BE2C (cell line): ENCODE data around the gene ERVFRD-1.

Experiments used
- DNase-seq: peaks from one replicate; pipeline ENCODE4 v3.0.0-alpha.2; 2020
- H3K27me3 ChIP-seq: fragments of 250-450 bp; sonication (Bioruptor Pico); 2 replicates; pipeline ENCODE4 v1.5.1; 2020; ENCODE audit warnings: mild to moderate bottlenecking
- H3K36me3 ChIP-seq: fragments of 250-450 bp; sonication (Bioruptor Pico); 2 replicates; pipeline ENCODE4 v1.5.1; 2020; ENCODE audit warnings: mild to moderate bottlenecking
- H3K4me1 ChIP-seq: fragments of 250-450 bp; sonication (Bioruptor Pico); 2 replicates; pipeline ENCODE4 v1.5.1; 2020
- H3K4me3 ChIP-seq: 2 replicates; pipeline ENCODE4 v1.5.1; 2011; ENCODE audit warnings: low read depth, low read length
- H3K9me3 ChIP-seq: fragments of 250-450 bp; sonication (Bioruptor Pico); 2 replicates; pipeline ENCODE4 v1.5.1; 2020
- TF ChIP-seq, protein P1 (sequence below): IDR thresholded peaks from 2 replicates; pipeline ENCODE4 v1.5.1; 2012; ENCODE audit warnings: mild to moderate bottlenecking, low read depth, low read length

ERVFRD-1 gene

DNA sequence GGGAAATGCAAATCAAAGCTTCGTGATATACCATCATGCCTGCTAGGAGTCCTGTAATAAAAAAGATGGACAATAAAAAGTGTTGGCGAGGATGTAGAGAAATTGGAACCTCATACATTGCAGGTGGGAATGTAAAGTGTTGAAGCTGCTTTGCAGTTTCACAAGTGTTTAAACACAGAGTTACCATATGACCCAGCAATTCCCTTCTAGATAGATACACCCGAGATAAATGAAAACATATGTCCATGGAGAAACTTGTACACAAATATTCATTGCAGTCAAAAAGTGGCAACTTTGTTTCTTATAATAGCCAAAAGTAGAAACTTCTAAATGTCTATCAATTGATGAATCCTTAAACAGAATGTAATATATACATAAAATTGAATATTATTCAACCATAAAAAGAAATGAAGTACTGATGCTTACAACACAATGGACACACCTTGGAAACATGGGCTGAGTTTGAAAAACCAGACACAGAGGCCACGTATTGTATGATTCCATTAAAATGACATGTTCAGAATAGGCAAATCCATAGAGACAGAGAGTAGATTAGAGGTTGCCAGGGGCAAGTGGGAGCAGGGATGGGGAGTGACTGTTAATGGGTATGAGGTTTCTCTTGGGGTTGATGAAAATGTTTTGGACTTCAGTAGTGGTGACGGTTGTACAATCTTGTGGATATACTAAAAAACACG, 20.8 kb upstream of the ERVFRD-1 start:
- TF ChIP-seq, protein P1, sequence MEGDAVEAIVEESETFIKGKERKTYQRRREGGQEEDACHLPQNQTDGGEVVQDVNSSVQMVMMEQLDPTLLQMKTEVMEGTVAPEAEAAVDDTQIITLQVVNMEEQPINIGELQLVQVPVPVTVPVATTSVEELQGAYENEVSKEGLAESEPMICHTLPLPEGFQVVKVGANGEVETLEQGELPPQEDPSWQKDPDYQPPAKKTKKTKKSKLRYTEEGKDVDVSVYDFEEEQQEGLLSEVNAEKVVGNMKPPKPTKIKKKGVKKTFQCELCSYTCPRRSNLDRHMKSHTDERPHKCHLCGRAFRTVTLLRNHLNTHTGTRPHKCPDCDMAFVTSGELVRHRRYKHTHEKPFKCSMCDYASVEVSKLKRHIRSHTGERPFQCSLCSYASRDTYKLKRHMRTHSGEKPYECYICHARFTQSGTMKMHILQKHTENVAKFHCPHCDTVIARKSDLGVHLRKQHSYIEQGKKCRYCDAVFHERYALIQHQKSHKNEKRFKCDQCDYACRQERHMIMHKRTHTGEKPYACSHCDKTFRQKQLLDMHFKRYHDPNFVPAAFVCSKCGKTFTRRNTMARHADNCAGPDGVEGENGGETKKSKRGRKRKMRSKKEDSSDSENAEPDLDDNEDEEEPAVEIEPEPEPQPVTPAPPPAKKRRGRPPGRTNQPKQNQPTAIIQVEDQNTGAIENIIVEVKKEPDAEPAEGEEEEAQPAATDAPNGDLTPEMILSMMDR, result no peak
- DNase-seq, result no peak
- Histone ChIP-seq H3K36me3 (peaks cover 7% of the 10 kb centered on the region), H3K27me3 (no peaks in the 10 kb centered on the region), H3K4me3 (no peak overlapping the region), H3K4me1 (peaks cover 3% of the 10 kb centered on the region; the same call in 1 of the 2 replicates), H3K9me3 (no peaks in the 10 kb centered on the region)

GRCh38 chr6:11130605-11131004, 19.1 kb upstream of the ERVFRD-1 start:
- DNase-seq, result no peak
- TF ChIP-seq, protein P1, result no peak
- no peaks in the 10 kb centered on the region for H3K9me3 ChIP-seq
- H3K4me3 ChIP-seq, result no peak overlapping the region
- peaks cover 3% of the 10 kb centered on the region; the same call in 1 of the 2 replicates for H3K4me1 ChIP-seq
- H3K36me3 ChIP-seq, result peaks cover 7% of the 10 kb centered on the region
- no peaks in the 10 kb centered on the region for H3K27me3 ChIP-seq

GRCh38 chr6:11129908-11130565, 18.5 kb upstream of the ERVFRD-1 start:
- peaks cover 3% of the 10 kb centered on the region for H3K36me3 ChIP-seq
- H3K27me3 ChIP-seq, result no peaks in the 10 kb centered on the region
- H3K4me3 ChIP-seq, result no peak overlapping the region
- no peak for DNase-seq
- H3K9me3 ChIP-seq, result no peaks in the 10 kb centered on the region
- H3K4me1 ChIP-seq, result peaks cover 3% of the 10 kb centered on the region; the same call in 1 of the 2 replicates
- TF ChIP-seq, protein P1, result no peak

- no peak for DNase-seq
- H3K27me3 ChIP-seq, result no peaks in the 10 kb centered on the region
- TF ChIP-seq, protein P1, result no peak
- no peaks in the 10 kb centered on the region for H3K9me3 ChIP-seq
- H3K4me3 ChIP-seq, result no peak overlapping the region
- H3K4me1 ChIP-seq, result peaks cover 3% of the 10 kb centered on the region; the same call in 1 of the 2 replicates
- no peaks in the 10 kb centered on the region for H3K36me3 ChIP-seq
Measured at GRCh38 chr6:11128608-11129007, 17.1 kb upstream of the ERVFRD-1 start.

DNA sequence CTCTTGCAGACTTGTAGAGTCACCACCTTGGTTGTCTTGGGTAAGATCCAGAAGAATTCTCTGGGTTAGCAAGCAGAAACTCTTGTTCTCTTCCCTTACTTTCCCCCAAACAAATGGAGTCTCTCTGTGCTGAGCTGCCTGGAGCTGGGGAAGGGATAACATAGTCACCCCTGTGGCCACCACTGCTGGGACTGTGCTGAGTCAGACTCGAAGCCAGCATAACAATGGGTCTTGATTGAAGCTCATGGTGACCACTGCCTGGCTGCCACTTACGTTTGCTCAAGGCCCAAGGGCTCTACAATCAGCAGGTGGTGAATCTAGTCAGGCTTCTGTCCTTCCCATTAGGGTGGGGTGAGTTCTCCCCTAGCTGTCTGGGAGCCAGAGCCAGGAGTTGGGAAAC, 15.4 kb upstream of the ERVFRD-1 start:
- Histone ChIP-seq H3K36me3 (no peaks in the 10 kb centered on the region), H3K9me3 (no peaks in the 10 kb centered on the region), H3K4me1 (no peaks in the 10 kb centered on the region; the same call in 1 of the 2 replicates), H3K27me3 (no peaks in the 10 kb centered on the region), H3K4me3 (no peak overlapping the region)
- no peak for DNase-seq
- TF ChIP-seq, protein P1, result no peak

DNA sequence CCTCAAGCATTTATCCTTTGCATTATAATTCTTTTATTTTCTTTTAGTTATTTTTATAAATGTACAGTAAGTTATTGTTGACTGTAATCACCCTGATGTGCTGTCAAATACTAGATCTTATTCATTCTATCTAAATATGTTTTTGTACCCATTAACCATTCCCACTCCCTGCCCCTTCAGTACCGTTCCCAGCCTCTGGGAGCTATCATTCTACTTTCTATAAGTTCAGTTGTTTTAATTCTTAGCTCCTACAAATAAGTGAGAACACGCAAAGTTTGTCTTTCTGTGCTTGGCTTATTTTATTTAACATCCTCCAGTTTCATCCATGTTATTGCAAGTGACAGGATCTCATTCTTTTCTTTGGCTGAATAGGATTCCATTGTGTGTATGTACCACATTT, 12.5 kb upstream of the ERVFRD-1 start:
- TF ChIP-seq, protein P1, result peak; percentile 22
- Histone ChIP-seq H3K9me3 (no peaks in the 10 kb centered on the region), H3K4me3 (no peak overlapping the region), H3K27me3 (no peaks in the 10 kb centered on the region), H3K4me1 (no peaks in the 10 kb centered on the region), H3K36me3 (no peaks in the 10 kb centered on the region)
- DNase-seq, result no peak
